GM12878 (cell line): Measurements from ENCODE around the gene POLR1A. TPM values are rescaled to one million over a fixed set of nuclear protein-coding genes. Genes with fewer than 3 reads are reported as not detected.

ENCODE experiments used
- BHLHE40 ChIP-seq, 2 experiments: fragments of 450-650 bp in 1 of 2; IDR thresholded peaks; 2 replicates each; pipeline ENCODE4 v1.6.1; 2011 to 2017; ENCODE audit warnings: low read depth in 2 of 2, borderline replicate concordance in 1 of 2, improper control_type of control experiment in 1 of 2, low read length in 1 of 2, mild to moderate bottlenecking in 1 of 2
- BMI1 ChIP-seq: fragments of 450-650 bp; IDR thresholded peaks from 2 replicates; pipeline ENCODE4 v1.6.1; 2016; ENCODE audit warnings: mild to moderate bottlenecking, moderate library complexity, borderline replicate concordance
- FOXM1 ChIP-seq: IDR thresholded peaks from 2 replicates; pipeline ENCODE4 v1.6.1; 2012; ENCODE audit warnings: low read depth, mild to moderate bottlenecking, inconsistent platforms, low read length, moderate library complexity
- IRF4 ChIP-seq: IDR thresholded peaks from 2 replicates; pipeline ENCODE4 v1.6.1; 2011; ENCODE audit warnings: low read depth, low read length
- MTA2 ChIP-seq: fragments of 450-650 bp; IDR thresholded peaks from 2 replicates; pipeline ENCODE4 v1.6.1; 2016; ENCODE audit warnings: low read depth, mild to moderate bottlenecking, moderate library complexity
- NKRF ChIP-seq: fragments of 450-650 bp; conservative IDR thresholded peaks from 2 replicates; pipeline ENCODE4 v1.6.1; 2017; ENCODE audit warnings: mild to moderate bottlenecking, moderate library complexity
- RBBP5 ChIP-seq: fragments of 200-600 bp; sonication (generic); conservative IDR thresholded peaks from 2 replicates; pipeline ENCODE4 v1.6.1; 2016
- RUNX3 ChIP-seq: IDR thresholded peaks from 2 replicates; pipeline ENCODE4 v1.6.1; 2012; ENCODE audit warnings: low read length, inconsistent platforms
- STAT1 ChIP-seq: fragments of 450-650 bp; conservative IDR thresholded peaks from 2 replicates; pipeline ENCODE4 v1.6.1; 2014; ENCODE audit warnings: antibody characterized with exemption, mild to moderate bottlenecking
- polyA plus RNA-seq, 11 experiments: library from polyadenylated mRNA; depleted of rRNA in 4 of 11; unstranded in 6 of 11; stranded (reverse) in 5 of 11; fragments of >200 nt; fragmentation: Nextera tagmentation in 4 of 11; fragmentation: Illumina TruSeq in 1 of 11; extraction: Ambion mirVana in 4 of 11; extraction: Trizol in 1 of 11; gene quantifications; 1 replicate in 1 of 11; 2 replicates in 10 of 11; pipeline versions ENCODE4 v1.2.1 to v1.2.3, GENCODE V29; 2011 to 2016; ENCODE audit warnings: inconsistent platforms in 2 of 11, missing spikeins in 2 of 11, low read depth in 1 of 11
- total RNA-seq, 4 experiments: library from RNA; depleted of rRNA in 3 of 4; stranded (reverse); fragments of >200 nt in 3 of 4; fragmentation: Illumina TruSeq in 1 of 4; extraction: Trizol in 1 of 4; gene quantifications; 2 replicates each; pipeline versions ENCODE4 v1.2.1 to v1.2.3, GENCODE V29; 2013 to 2021
- TF ChIP-seq, protein P1 (sequence below): fragments of 450-650 bp; IDR thresholded peaks from 2 replicates; pipeline ENCODE4 v1.6.1; 2017; ENCODE audit warnings: borderline replicate concordance

POLR1A gene
- total and polyA plus RNA-seq, 10 of the 15 experiments (the other 5 are each of a cell fraction or from before 2014, with no cell fraction given) = 2.1 to 53.9 (median 17.8) TPM

DNA sequence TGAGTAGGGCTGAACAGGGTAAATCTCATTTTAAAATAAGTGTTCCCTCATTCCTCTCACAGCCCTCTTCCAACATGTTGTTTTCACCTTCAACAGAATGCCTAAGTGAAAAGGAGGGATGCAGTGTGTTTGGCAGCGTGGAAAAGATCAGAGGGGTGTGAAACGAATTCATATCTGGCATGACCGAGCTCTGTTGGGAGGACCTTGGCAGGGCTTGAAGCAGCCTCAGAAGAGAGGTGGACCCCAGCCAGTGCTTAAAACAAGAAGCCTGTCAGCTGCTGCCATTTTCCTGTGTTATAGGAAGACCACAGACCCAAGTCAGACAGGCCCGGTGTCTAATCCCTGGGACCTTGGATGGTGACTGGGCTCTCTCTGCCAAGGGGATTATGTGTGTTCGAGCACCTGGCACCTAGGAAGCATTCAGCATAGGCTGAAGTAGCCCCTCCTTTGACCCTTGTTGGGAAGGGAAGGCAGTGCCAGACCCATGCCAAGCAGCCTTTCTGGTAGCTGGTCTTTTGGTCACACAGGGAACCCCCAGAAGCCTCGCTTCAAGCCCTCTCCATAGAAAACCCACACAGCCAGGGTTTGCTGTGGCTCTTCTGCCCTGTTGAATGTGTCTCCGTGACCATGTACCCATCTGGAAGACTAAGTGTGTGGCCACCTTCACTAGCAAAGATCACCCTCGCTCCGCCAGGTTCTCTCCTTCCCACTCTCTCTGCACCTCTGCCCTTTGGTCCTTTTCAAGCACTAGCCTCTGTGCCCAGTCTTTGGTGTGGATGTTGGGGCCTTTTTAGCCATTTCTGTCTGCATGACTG, 129.4 kb downstream of the POLR1A start (continued):
- TF ChIP-seq FOXM1 = no peak
- no peak for TF ChIP-seq BHLHE40 (IDR thresholded peaks at IDR 0.05; ENCODE audit: borderline replicate concordance in 1 of 2, low read depth in 2 of 2, low read length in 1 of 2)
- no peak for TF ChIP-seq BMI1
- no peak for TF ChIP-seq NKRF
- TF ChIP-seq RBBP5 = no peak
- no peak for TF ChIP-seq MTA2
- TF ChIP-seq, protein P1, sequence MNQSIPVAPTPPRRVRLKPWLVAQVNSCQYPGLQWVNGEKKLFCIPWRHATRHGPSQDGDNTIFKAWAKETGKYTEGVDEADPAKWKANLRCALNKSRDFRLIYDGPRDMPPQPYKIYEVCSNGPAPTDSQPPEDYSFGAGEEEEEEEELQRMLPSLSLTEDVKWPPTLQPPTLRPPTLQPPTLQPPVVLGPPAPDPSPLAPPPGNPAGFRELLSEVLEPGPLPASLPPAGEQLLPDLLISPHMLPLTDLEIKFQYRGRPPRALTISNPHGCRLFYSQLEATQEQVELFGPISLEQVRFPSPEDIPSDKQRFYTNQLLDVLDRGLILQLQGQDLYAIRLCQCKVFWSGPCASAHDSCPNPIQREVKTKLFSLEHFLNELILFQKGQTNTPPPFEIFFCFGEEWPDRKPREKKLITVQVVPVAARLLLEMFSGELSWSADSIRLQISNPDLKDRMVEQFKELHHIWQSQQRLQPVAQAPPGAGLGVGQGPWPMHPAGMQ = no peak
- no peak for TF ChIP-seq IRF4
- TF ChIP-seq RUNX3 = no peak
- TF ChIP-seq STAT1 = no peak
